ENCODE measurements around the gene COPG1.
"Not testable (repeated sequence)": the region's sequence is repeated elsewhere in the genome, so short reads cannot be mapped to it uniquely, and the experiment has no call there.

COPG1 gene

DNA sequence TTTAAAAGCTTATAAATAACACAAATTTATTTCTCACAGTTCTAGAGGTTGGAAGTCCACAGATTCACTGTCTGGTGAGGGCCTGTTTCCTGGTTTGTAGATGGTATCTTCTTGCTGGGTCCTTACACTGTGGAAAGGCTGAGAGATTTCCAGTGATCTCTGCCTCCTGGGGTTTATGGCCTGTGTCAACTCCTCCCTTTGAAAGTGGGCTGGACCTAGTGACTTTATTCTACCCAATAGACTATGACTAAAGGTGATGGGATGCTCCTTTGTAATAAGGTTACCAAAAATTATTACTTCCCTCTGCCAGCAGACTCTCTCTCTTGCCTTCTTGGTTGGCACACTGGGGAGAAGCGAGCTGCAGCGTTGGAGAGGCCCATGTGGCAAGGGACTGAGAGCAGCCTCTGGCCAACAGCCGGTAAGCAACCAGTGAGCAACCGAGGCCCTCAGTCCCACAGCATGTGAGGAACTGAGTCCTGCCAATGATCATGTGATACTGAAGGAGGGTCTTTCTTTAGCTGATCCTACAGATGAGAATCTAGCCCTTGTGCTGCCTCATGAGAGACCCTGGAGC lies 14.0 kb upstream of the COPG1 start:
- no peak overlapping the region for H3K9ac ChIP-seq (ENCODE audit: insufficient read length)
- H3K27ac ChIP-seq, result no peak overlapping the region
- no peak for DNase-seq (ENCODE audit: low read depth, low spot score)
- no peaks in the 10 kb centered on the region for H3K36me3 ChIP-seq (ENCODE audit: insufficient read depth, low read length)
- H3K4me3 ChIP-seq, result no peak overlapping the region
- no peak for TF ChIP-seq FOXP2 (optimal IDR thresholded peaks at IDR 0.05; ENCODE audit: control extremely low read depth, extremely low read length, insufficient read depth)
- H3K9me3 ChIP-seq (ENCODE audit: low read depth, low read length), result no peaks in the 10 kb centered on the region

DNA sequence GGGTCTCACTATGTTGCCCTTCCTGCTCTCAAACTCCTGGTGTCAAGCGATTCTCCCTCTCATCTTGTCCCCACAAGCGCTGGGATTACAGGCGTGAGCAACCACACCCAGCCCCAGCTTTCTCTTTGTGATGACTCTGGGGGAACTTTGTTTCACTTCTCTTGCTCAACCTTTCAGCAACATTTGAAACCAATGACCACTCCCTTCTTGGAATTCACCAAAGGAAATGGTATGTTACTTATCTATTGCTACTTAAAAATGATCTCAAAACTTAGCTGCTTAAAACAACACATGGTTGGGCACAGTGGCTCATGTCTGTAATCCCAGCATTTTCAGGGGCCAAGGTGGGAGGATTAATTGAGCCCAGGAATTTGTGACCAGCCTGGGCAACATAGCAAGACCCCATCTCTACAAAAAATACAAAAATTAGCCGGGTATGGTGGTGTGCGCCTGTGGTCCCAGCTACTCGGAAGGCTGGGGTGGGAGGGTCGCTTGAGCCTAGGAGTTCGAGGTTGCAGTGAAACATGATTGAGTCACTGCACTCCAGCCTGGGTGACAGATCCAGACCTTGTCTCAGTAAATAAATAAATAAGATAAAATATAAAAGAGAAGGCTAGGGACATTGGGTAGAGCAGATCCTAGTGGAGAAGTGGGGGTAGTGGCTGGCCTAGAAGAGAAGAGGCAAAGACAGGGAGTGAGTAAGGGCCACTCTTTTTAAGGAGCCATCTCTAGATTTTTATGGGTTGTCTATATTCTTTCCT lies 10.3 kb upstream of the COPG1 start:
- no peak overlapping the region for H3K27ac ChIP-seq
- TF ChIP-seq EZH2 (IDR thresholded peaks at IDR 0.05) (no peak), POLR2AphosphoS5 (IDR thresholded peaks at IDR 0.05; ENCODE audit: borderline replicate concordance, low read depth, low read length) (no peak), FOXP2 (optimal IDR thresholded peaks at IDR 0.05; ENCODE audit: control extremely low read depth, extremely low read length, insufficient read depth) (no peak)
- no peak overlapping the region for H3K4me3 ChIP-seq
- DNase-seq (ENCODE audit: low read depth, low spot score), result no peak
- H3K9me3 ChIP-seq (ENCODE audit: low read depth, low read length), result no peaks in the 10 kb centered on the region
- H3K36me3 ChIP-seq (ENCODE audit: insufficient read depth, low read length), result no peaks in the 10 kb centered on the region
- H3K9ac ChIP-seq (ENCODE audit: insufficient read length), result no peak overlapping the region

DNA sequence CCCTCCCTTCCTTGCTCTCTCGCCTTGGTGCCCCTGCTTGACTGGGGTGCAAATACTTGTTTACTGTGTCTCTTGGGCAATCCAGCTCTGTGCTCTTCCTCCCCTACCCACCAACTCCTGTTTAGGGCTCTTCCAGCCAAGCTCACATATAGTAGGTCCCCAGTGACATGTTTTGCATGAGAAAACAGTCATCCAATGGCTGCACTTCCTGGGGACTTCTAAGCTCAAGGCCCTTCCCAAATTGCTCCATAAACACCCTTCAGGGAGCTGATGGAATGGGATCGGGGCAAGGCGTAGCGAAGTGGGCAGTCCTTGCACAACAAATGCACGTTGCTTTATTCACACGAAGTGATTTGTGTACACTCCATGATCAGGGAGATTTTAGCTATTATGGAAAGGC lies 9.4 kb upstream of the COPG1 start:
- Histone ChIP-seq H3K9me3 (ENCODE audit: low read depth, low read length) (no peaks in the 10 kb centered on the region), H3K4me3 (no peak overlapping the region), H3K9ac (ENCODE audit: insufficient read length) (no peak overlapping the region), H3K27ac (no peak overlapping the region), H3K36me3 (ENCODE audit: insufficient read depth, low read length) (no peaks in the 10 kb centered on the region)
- no peak for DNase-seq (ENCODE audit: low read depth, low spot score)
- no peak for TF ChIP-seq FOXP2 (optimal IDR thresholded peaks at IDR 0.05; ENCODE audit: control extremely low read depth, extremely low read length, insufficient read depth)
- TF ChIP-seq POLR2AphosphoS5 (IDR thresholded peaks at IDR 0.05; ENCODE audit: borderline replicate concordance, low read depth, low read length), result no peak
- TF ChIP-seq EZH2 (IDR thresholded peaks at IDR 0.05), result no peak

DNA sequence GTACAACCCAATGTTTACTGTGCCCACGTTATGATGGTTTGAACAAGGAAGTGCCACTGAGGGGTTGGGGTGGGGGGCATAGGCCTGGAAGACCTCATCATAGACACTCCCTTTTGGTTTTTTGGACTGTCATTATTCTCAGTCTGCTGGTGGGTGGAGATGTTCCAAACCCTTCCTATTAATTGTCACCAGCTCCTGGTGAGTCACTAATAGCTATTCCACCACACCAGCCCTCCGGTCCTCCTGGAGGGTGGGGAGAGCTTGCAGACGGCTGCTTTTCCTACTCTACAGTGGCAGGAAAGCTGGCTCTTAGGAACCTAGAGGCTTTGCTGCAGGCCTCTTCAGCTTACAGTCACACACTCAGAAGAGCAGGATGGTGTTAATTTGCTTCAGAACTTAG lies 9.0 kb upstream of the COPG1 start:
- no peaks in the 10 kb centered on the region for H3K36me3 ChIP-seq (ENCODE audit: insufficient read depth, low read length)
- no peak overlapping the region for H3K9ac ChIP-seq (ENCODE audit: insufficient read length)
- no peak overlapping the region for H3K27ac ChIP-seq
- TF ChIP-seq EZH2 (IDR thresholded peaks at IDR 0.05) (no peak), POLR2AphosphoS5 (IDR thresholded peaks at IDR 0.05; ENCODE audit: borderline replicate concordance, low read depth, low read length) (no peak), FOXP2 (optimal IDR thresholded peaks at IDR 0.05; ENCODE audit: control extremely low read depth, extremely low read length, insufficient read depth) (no peak)
- no peak for DNase-seq (ENCODE audit: low read depth, low spot score)
- no peak overlapping the region for H3K4me3 ChIP-seq
- H3K9me3 ChIP-seq (ENCODE audit: low read depth, low read length), result no peaks in the 10 kb centered on the region

DNA sequence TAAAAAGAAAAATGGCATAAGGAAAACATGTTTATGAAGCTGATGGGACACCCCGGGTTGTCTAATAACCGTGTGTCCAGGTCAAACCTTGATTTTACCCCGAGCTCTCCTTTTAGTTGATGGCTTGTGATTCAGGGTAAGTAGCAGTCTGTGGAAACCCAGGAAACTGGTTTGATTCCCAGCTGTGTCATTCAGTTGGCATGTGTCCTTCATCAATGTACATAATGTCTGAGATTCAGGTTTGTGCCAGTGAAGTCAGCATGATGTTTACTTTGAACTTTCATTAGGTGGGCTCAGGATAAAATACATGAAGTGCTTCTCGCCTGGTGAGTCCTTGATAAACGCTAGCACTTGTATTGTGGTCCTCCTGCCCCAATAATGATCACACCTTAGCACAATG lies 4.3 kb upstream of the COPG1 start:
- H3K4me3 ChIP-seq, result no peak overlapping the region
- no peak overlapping the region for H3K9ac ChIP-seq (ENCODE audit: insufficient read length)
- H3K9me3 ChIP-seq (ENCODE audit: low read depth, low read length), result no peaks in the 10 kb centered on the region
- TF ChIP-seq POLR2AphosphoS5 (IDR thresholded peaks at IDR 0.05; ENCODE audit: borderline replicate concordance, low read depth, low read length), result no peak
- TF ChIP-seq EZH2 (IDR thresholded peaks at IDR 0.05), result no peak
- TF ChIP-seq FOXP2 (optimal IDR thresholded peaks at IDR 0.05; ENCODE audit: control extremely low read depth, extremely low read length, insufficient read depth), result no peak
- no peak overlapping the region for H3K27ac ChIP-seq
- DNase-seq (ENCODE audit: low read depth, low spot score), result no peak
- H3K36me3 ChIP-seq (ENCODE audit: insufficient read depth, low read length), result no peaks in the 10 kb centered on the region

DNA sequence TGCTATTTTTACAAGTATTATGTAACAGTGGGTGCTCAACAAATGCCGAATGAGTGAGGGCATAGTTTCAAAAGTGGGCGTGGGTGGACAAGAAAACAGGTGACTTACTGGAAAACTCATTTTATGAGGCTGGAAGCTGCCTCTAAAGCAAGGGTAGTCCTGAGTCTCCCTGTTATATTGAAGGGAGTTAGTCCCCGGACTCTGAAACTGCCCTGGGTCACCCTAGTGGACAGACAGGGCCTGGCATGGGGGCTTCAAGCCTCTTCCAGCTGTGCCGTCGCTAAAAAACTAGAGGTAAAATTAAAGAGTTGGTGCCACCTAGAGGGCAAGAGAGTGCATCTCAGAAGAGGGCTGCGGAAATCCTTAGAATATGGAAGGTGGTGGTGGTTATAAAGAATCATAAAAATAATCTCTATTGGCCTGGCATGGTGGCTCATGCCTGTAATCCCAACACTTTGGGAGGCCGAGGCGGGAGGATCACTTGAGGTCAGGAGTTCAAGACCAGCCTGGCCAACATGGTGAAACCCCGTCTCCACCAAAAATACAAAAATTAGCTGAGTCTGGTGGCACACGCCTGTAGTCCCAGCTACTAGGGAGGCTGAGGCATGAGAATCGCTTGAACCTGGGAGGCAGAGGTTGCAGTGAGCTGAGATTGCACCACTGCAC lies 3.6 kb upstream of the COPG1 start:
- not testable (repeated sequence) for H3K27ac ChIP-seq; H3K4me3 ChIP-seq; H3K9ac ChIP-seq (ENCODE audit: insufficient read length); H3K36me3 ChIP-seq (ENCODE audit: insufficient read depth, low read length); H3K9me3 ChIP-seq (ENCODE audit: low read depth, low read length)
- DNase-seq (ENCODE audit: low read depth, low spot score), result peak; percentile 58

DNA sequence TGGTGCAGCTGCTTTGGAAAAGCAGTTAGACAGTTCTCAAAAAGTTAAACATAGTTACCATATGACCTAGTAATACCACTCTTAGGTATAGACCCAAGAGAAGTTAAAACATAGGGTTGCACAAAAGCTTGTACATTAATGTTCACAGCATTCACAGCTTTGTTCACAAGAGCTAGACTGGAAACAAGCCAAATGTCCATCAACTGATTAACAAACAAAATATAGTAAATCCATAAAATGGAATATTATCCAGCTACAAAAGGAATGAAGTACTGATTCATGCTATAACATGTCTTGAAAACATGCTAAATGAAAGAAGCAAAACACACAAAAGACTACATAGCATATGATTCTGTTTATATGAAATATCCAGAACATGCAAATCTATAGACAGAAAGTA lies 2.8 kb upstream of the COPG1 start:
- Histone ChIP-seq H3K27ac (no peak overlapping the region), H3K9ac (ENCODE audit: insufficient read length) (no peak overlapping the region), H3K36me3 (ENCODE audit: insufficient read depth, low read length) (no peaks in the 10 kb centered on the region; the same call in 1 of the 2 replicates), H3K9me3 (ENCODE audit: low read depth, low read length) (no peaks in the 10 kb centered on the region), H3K4me3 (no peak overlapping the region)
- no peak for DNase-seq (ENCODE audit: low read depth, low spot score)
- TF ChIP-seq POLR2AphosphoS5 (IDR thresholded peaks at IDR 0.05; ENCODE audit: borderline replicate concordance, low read depth, low read length) (no peak), FOXP2 (optimal IDR thresholded peaks at IDR 0.05; ENCODE audit: control extremely low read depth, extremely low read length, insufficient read depth) (no peak), EZH2 (IDR thresholded peaks at IDR 0.05) (no peak)

DNA sequence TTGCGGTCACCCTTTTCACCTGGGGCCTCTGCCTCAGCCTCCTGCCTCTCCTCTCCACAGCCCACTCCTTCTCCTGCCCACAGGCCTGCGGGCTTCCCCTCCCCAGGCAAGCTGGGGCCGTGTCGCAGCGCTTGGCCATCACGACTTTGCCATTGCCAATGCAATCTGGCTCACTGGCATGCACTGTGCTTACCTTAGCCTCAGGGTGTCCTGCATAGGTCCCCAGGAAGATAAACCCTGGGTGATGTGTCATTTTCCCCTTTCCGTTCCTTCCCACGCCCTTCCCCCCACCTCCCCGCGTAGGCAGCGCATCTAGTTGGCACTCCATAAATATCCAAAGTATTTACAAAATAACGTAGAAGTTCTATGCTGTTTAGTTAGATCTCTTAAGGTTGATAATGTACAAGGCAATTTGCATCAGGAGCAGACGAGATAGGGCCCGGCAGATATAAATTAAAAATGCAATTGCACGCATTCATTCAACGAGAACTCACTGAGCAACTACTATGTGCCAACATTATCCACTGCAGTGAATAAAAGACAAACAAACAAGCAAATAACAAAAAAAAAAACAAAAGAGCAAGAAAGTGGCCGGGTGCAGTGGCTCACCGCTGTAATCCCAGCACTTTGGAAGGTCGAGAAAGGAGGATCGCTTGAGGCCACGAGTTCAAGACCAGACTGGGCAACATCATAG lies 973 bp upstream of the COPG1 start:
- DNase-seq (ENCODE audit: low read depth, low spot score), result no peak
- no peak overlapping the region for H3K27ac ChIP-seq
- no peaks in the 10 kb centered on the region for H3K9me3 ChIP-seq (ENCODE audit: low read depth, low read length)
- H3K9ac ChIP-seq (ENCODE audit: insufficient read length), result peak overlapping the region; percentile 97
- peaks cover 18% of the 10 kb centered on the region for H3K36me3 ChIP-seq (ENCODE audit: insufficient read depth, low read length)
- peak overlapping the region; percentile 93 for H3K4me3 ChIP-seq
- TF ChIP-seq FOXP2 (optimal IDR thresholded peaks at IDR 0.05; ENCODE audit: control extremely low read depth, extremely low read length, insufficient read depth) (no peak), EZH2 (IDR thresholded peaks at IDR 0.05) (no peak)
